Erythroblast (primary cell): ENCODE results near the gene ABHD6.

Experiments used
- GATA1 ChIP-seq: IDR thresholded peaks from 2 replicates; pipeline ENCODE4 v1.6.1; 2011; ENCODE audit warnings: low read depth, mild to moderate bottlenecking, control low read depth, low read length, moderate library complexity
- POLR2A ChIP-seq: IDR thresholded peaks from 2 replicates; pipeline ENCODE4 v1.6.1; 2011; ENCODE audit warnings: mild to moderate bottlenecking, low read length

GRCh38 chr3:58274027-58274614, 36.5 kb downstream of the ABHD6 start:
- TF ChIP-seq POLR2A (no peak), GATA1 (no peak)
